H1 (cell line): ENCODE measurements around the gene SLC35G2. TPM values are rescaled to one million over a fixed set of nuclear protein-coding genes. Genes with fewer than 3 reads are reported as not detected.

Source experiments
- CTCF ChIA-PET: fragments of 300-600 bp; sonication (Branson Sonifier 250); formaldehyde crosslinking; loops from one replicate; lab custom pipeline; 2021; ENCODE audit not compliant: partially characterized antibody; lab: Charles Lee
- POLR2A ChIA-PET: fragments of 300-600 bp; sonication (Branson Sonifier 250); formaldehyde crosslinking; loops from one replicate; lab custom pipeline; 2021; ENCODE audit warnings: inconsistent platforms; ENCODE audit not compliant: partially characterized antibody; lab: Charles Lee
- DNase-seq, 2 experiments: peaks; one replicate each; pipeline versions ENCODE4 v3.0.0 to v3.0.0-alpha.2; 2010 to 2022; ENCODE audit warnings: low spot score in 2 of 2, low read depth in 1 of 2, mixed read lengths in 1 of 2
- FAIRE-seq: peaks from 2 replicates; lab custom pipeline; 2011; peaks lifted over from hg19 to GRCh38; lab: Jason Lieb, UNC
- H2AFZ ChIP-seq: 2 replicates; pipeline ENCODE4 v1.8.1; 2012; ENCODE audit warnings: low read length, inconsistent platforms
- H2AK5ac ChIP-seq: 2 replicates; pipeline ENCODE4 v1.6.1; 2013; ENCODE audit warnings: low read depth, low read length
- H2BK120ac ChIP-seq: replicated peaks from 2 replicates; pipeline ENCODE3; 2013; ENCODE audit warnings: low read depth, low read length, inconsistent platforms
- H2BK12ac ChIP-seq: 2 replicates; pipeline ENCODE4 v1.6.1; 2013; ENCODE audit warnings: low read depth, low read length
- H2BK15ac ChIP-seq: 2 replicates; pipeline ENCODE4 v1.6.1; 2013; ENCODE audit warnings: low read length
- H2BK20ac ChIP-seq: 2 replicates; pipeline ENCODE4 v1.6.1; 2013; ENCODE audit warnings: low read length
- H2BK5ac ChIP-seq: 2 replicates; pipeline ENCODE4 v1.6.1; 2013; ENCODE audit warnings: low read depth, low read length
- H3K14ac ChIP-seq: 2 replicates; pipeline ENCODE4 v1.6.1; 2013; ENCODE audit warnings: inconsistent platforms; ENCODE audit not compliant: insufficient read length
- H3K18ac ChIP-seq: 2 replicates; pipeline ENCODE4 v1.6.1; 2013; ENCODE audit warnings: low read length; ENCODE audit errors: extremely low read depth
- H3K23ac ChIP-seq: 2 replicates; pipeline ENCODE4 v1.6.1; 2013; ENCODE audit warnings: inconsistent platforms; ENCODE audit not compliant: insufficient read length
- H3K23me2 ChIP-seq: 2 replicates; pipeline ENCODE4 v1.6.1; 2013; ENCODE audit warnings: low read depth, low read length
- H3K27ac ChIP-seq: 2 replicates; pipeline ENCODE4 v1.6.1; 2011; ENCODE audit warnings: low read depth, low read length, inconsistent platforms
- H3K27me3 ChIP-seq, 4 experiments: replicated peaks in 1 of 4; 1 replicate in 1 of 4; 2 replicates in 3 of 4; pipeline versions ENCODE4 v1.6.1 to v1.8.1; 2011 to 2013; ENCODE audit warnings: low read length in 3 of 4, mild to moderate bottlenecking in 3 of 4, inconsistent platforms in 2 of 4, mixed read lengths in 2 of 4, moderate library complexity in 1 of 4; ENCODE audit not compliant: control insufficient read depth in 3 of 4, insufficient read depth in 3 of 4; ENCODE audit errors: extremely low read depth in 1 of 4
- H3K36me3 ChIP-seq, 4 experiments: 2 replicates each; pipeline versions ENCODE4 v1.6.1 to v1.8.1; 2011 to 2013; ENCODE audit warnings: mild to moderate bottlenecking in 4 of 4, low read length in 3 of 4, moderate library complexity in 2 of 4, control low read depth in 1 of 4, inconsistent platforms in 1 of 4; ENCODE audit not compliant: insufficient read depth in 4 of 4, control insufficient read depth in 2 of 4
- H3K4ac ChIP-seq: replicated peaks from 2 replicates; pipeline ENCODE3; 2013; ENCODE audit warnings: low read length, low read depth, mixed read lengths, inconsistent platforms; ENCODE audit not compliant: insufficient read length
- H3K4me1 ChIP-seq, 4 experiments: replicated peaks in 1 of 4; 1 replicate in 1 of 4; 2 replicates in 3 of 4; pipeline versions ENCODE4 v1.6.1 to v1.8.1; 2011 to 2013; ENCODE audit warnings: low read length in 3 of 4, inconsistent platforms in 2 of 4, mixed read lengths in 1 of 4; ENCODE audit not compliant: insufficient read depth in 4 of 4, control insufficient read depth in 3 of 4
- H3K4me2 ChIP-seq, 2 experiments: 2 replicates each; pipeline versions ENCODE4 v1.6.1 to v1.8.1; 2011 to 2013; ENCODE audit warnings: low read depth in 2 of 2, low read length in 2 of 2, control low read depth in 1 of 2, inconsistent platforms in 1 of 2, mild to moderate bottlenecking in 1 of 2; ENCODE audit not compliant: insufficient read depth in 1 of 2
- H3K4me3 ChIP-seq, 4 experiments: fragments of 200-600, 300-600 bp in 1 of 4; sonication (generic), shearing (Covaris generic), sonication (Bioruptor Twin) in 1 of 4; 2 replicates each; pipeline versions ENCODE4 v1.5.1 to v1.8.1; 2011 to 2016; ENCODE audit warnings: low read length in 4 of 4, low read depth in 3 of 4, control low read depth in 2 of 4, inconsistent platforms in 2 of 4, mild to moderate bottlenecking in 2 of 4, mixed read lengths in 1 of 4, moderate library complexity in 1 of 4; ENCODE audit not compliant: insufficient read depth in 2 of 4; ENCODE audit errors: extremely low read depth in 1 of 4
- H3K56ac ChIP-seq: replicated peaks from 2 replicates; pipeline ENCODE3; 2013; ENCODE audit warnings: low read depth, mild to moderate bottlenecking, mixed read lengths, low read length, inconsistent platforms; ENCODE audit not compliant: insufficient read length
- H3K79me1 ChIP-seq: 2 replicates; pipeline ENCODE4 v1.6.1; 2013; ENCODE audit warnings: low read depth, low read length, control low read depth
- H3K79me2 ChIP-seq, 2 experiments: 2 replicates each; pipeline versions ENCODE4 v1.6.1 to v1.8.1; 2012 to 2013; ENCODE audit warnings: low read length in 2 of 2, mild to moderate bottlenecking in 2 of 2, inconsistent platforms in 1 of 2; ENCODE audit not compliant: insufficient read depth in 2 of 2, control insufficient read depth in 1 of 2
- H3K9ac ChIP-seq, 4 experiments: replicated peaks in 1 of 4; 1 replicate in 1 of 4; 2 replicates in 3 of 4; pipeline versions ENCODE4 v1.6.1 to v1.8.1; 2011 to 2013; ENCODE audit warnings: low read depth in 3 of 4, low read length in 3 of 4, control low read depth in 2 of 4, mild to moderate bottlenecking in 2 of 4, moderate library complexity in 2 of 4, inconsistent platforms in 1 of 4; ENCODE audit errors: extremely low read depth in 1 of 4
- H3K9me3 ChIP-seq, 2 experiments: 2 replicates each; pipeline versions ENCODE4 v1.6.1 to v1.8.1; 2012 to 2013; ENCODE audit warnings: mild to moderate bottlenecking in 2 of 2, moderate library complexity in 2 of 2, control low read depth in 1 of 2, inconsistent platforms in 1 of 2, low read depth in 1 of 2, low read length in 1 of 2, mixed read lengths in 1 of 2; ENCODE audit not compliant: insufficient read depth in 2 of 2
- H4K20me1 ChIP-seq, 2 experiments: replicated peaks in 1 of 2; 2 replicates each; pipeline versions ENCODE3 to v1.8.1; 2011 to 2013; ENCODE audit warnings: inconsistent platforms in 2 of 2, low read length in 2 of 2, mild to moderate bottlenecking in 1 of 2; ENCODE audit not compliant: insufficient read depth in 2 of 2, control insufficient read depth in 1 of 2
- H4K5ac ChIP-seq: 2 replicates; pipeline ENCODE4 v1.6.1; 2013; ENCODE audit warnings: low read length, low read depth, mixed read lengths, inconsistent platforms; ENCODE audit not compliant: insufficient read length
- H4K8ac ChIP-seq: 2 replicates; pipeline ENCODE4 v1.8.0; 2013; ENCODE audit warnings: mild to moderate bottlenecking, moderate library complexity, low read length, inconsistent platforms; ENCODE audit not compliant: insufficient read depth; ENCODE audit errors: extremely low read depth
- H4K91ac ChIP-seq: replicated peaks from 2 replicates; pipeline ENCODE3; 2013; ENCODE audit warnings: low read length, mixed read lengths, inconsistent platforms; ENCODE audit not compliant: insufficient read length
- CBX5 ChIP-seq: fragments of 300-800, 300-1000 bp; sonication (generic); IDR thresholded peaks from 2 replicates; pipeline ENCODE4 v1.7.1; 2016; ENCODE audit warnings: antibody characterized with exemption, low read length, low read depth
- CBX8 ChIP-seq: fragments of 300-800, 300-1000 bp; sonication (generic); IDR thresholded peaks from 2 replicates; pipeline ENCODE4 v1.7.1; 2016; ENCODE audit warnings: low read depth, low read length, borderline replicate concordance
- CEBPB ChIP-seq: IDR thresholded peaks from 2 replicates; pipeline ENCODE4 v1.6.1; 2012; ENCODE audit warnings: low read depth, low read length
- CHD2 ChIP-seq: IDR thresholded peaks from 2 replicates; pipeline ENCODE4 v1.6.1; 2012; ENCODE audit warnings: low read length, improper control_type of control experiment
- CTBP2 ChIP-seq: IDR thresholded peaks from 2 replicates; pipeline ENCODE4 v1.7.0; 2011; ENCODE audit warnings: borderline replicate concordance, mild to moderate bottlenecking, moderate library complexity, mixed read lengths, low read length; ENCODE audit not compliant: insufficient read depth, insufficient read length
- EZH2 ChIP-seq: fragments of 200-600 bp; sonication (generic); IDR thresholded peaks from 2 replicates; pipeline ENCODE4 v1.7.1; 2012; ENCODE audit warnings: low read depth, mild to moderate bottlenecking, moderate library complexity, low read length, inconsistent platforms; ENCODE audit not compliant: severe bottlenecking
- GTF2F1 ChIP-seq: IDR thresholded peaks from 2 replicates; pipeline ENCODE4 v1.6.1; 2012; ENCODE audit warnings: low read depth, low read length, improper control_type of control experiment, borderline replicate concordance
- JUND ChIP-seq: IDR thresholded peaks from 2 replicates; pipeline ENCODE4 v1.6.1; 2011; ENCODE audit warnings: mild to moderate bottlenecking, improper control_type of control experiment, low read length
- SIX5 ChIP-seq: IDR thresholded peaks from 2 replicates; pipeline ENCODE4 v1.6.1; 2011; ENCODE audit warnings: mild to moderate bottlenecking, low read depth, low read length
- SP2 ChIP-seq: IDR thresholded peaks from 2 replicates; pipeline ENCODE4 v1.6.1; 2012; ENCODE audit warnings: mild to moderate bottlenecking, low read length, inconsistent platforms
- SP4 ChIP-seq: IDR thresholded peaks from 2 replicates; pipeline ENCODE4 v1.6.1; 2012; ENCODE audit warnings: low read length, inconsistent platforms
- TBP ChIP-seq: IDR thresholded peaks from 2 replicates; pipeline ENCODE4 v1.6.1; 2011; ENCODE audit warnings: low read depth, low read length, improper control_type of control experiment
- ZNF274 ChIP-seq: IDR thresholded peaks from 2 replicates; pipeline ENCODE4 v1.7.0; 2012; ENCODE audit warnings: low read length, borderline replicate concordance; ENCODE audit errors: extremely low read depth
- WGBS, 2 experiments: shearing (Covaris generic) in 1 of 2; methylation state at CpG; one replicate each; pipeline versions ENCODE4 v1.1.6 to v1.1.7; 2013 to 2015; ENCODE audit warnings: low lambda C conversion rate in 2 of 2, mixed read lengths in 2 of 2, inconsistent platforms in 1 of 2, low coverage in 1 of 2, missing lambda C conversion rate in 1 of 2; ENCODE audit not compliant: insufficient replicate concordance in 2 of 2, insufficient coverage in 1 of 2, insufficient read length in 1 of 2; ENCODE audit errors: extremely low coverage in 1 of 2, missing lambda C conversion rate in 1 of 2; 5-methylcytosine and 5-hydroxymethylcytosine counted together
- polyA plus RNA-seq, 7 experiments: library from polyadenylated mRNA; depleted of rRNA in 3 of 7; stranded (reverse) in 5 of 7; unstranded in 2 of 7; fragments of >200 nt in 5 of 7; fragments of 200-250 nt in 2 of 7; gene quantifications; 1 replicate in 5 of 7; 2 replicates in 1 of 7; 4 replicates in 1 of 7; pipeline versions ENCODE4 v1.2.1 to v1.2.3, GENCODE V29; 2011 to 2013; ENCODE audit warnings: missing spikeins in 2 of 7, mixed read lengths in 2 of 7
- total RNA-seq: library from RNA; stranded (reverse); fragmentation: NEBNext Ultra II Directional; extraction: Animal tissue kit (Norgen Biotek cat#: 25700); gene quantifications from 2 replicates; pipeline ENCODE4 v1.2.1, GENCODE V29; 2021
- TF ChIP-seq, protein P1 (sequence below): IDR thresholded peaks from 2 replicates; pipeline ENCODE4 v1.6.1; 2011; ENCODE audit warnings: low read depth, mild to moderate bottlenecking, low read length; ENCODE audit not compliant: insufficient read depth

SLC35G2 gene
- total and polyA plus RNA-seq, 2 of the 8 experiments (the other 6 are each of a cell fraction or from before 2014, with no cell fraction given), result 5.2 to 6.4 TPM

DNA sequence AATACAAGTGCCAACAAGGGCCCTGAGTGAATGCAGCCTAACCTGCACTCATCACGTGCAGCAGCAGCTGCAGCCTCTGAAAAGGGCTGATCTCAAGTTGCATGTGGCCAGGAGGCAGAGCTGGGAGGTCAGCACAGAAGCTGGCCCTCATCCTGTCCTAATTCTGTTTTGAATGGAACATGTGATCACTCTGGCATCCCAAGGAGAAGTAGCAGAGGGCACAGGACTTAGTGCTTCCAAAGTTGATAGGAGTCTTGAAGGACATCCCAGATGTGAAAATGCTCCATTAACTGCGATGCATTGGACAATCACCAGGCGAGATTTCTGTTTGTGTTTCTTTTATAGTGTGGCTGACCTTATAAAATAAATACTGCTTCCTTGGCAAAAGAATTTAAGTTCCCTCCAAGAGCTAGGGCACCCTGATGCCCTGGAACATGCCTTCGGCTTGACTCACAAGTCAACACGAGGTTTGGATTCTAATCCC is 35.2 kb upstream of the SLC35G2 start:
- no peak overlapping the region for H2BK5ac ChIP-seq
- POLR2A ChIA-PET, result interaction anchor here (0.9 to 1.3 kb wide), 2 partner anchors 26 to 78 kb away, joined by 3 read pairs; partner anchors contain the start of gene NCK1
- no peak for TF ChIP-seq CHD2
- TF ChIP-seq TBP, result no peak
- TF ChIP-seq EZH2, result no peak
- no peak for TF ChIP-seq CEBPB
- no peak for TF ChIP-seq SP2
- TF ChIP-seq GTF2F1, result no peak
- TF ChIP-seq CTBP2, result no peak
- TF ChIP-seq CBX8, result no peak
- no peak for TF ChIP-seq ZNF274
- no peak for TF ChIP-seq CBX5
- TF ChIP-seq, protein P1, sequence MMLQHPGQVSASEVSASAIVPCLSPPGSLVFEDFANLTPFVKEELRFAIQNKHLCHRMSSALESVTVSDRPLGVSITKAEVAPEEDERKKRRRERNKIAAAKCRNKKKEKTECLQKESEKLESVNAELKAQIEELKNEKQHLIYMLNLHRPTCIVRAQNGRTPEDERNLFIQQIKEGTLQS, result no peak
- no peak for TF ChIP-seq JUND
- no peak for TF ChIP-seq SP4
- no peak for TF ChIP-seq SIX5

More for the DNA sequence above, 35.2 kb upstream of the SLC35G2 start:
- Histone ChIP-seq H3K4me1 (peaks cover 0 to 6% (median 4%) of the 10 kb centered on the region in 4 experiments; a peak in 4 of 7 replicates), H3K27me3 (no peaks in the 10 kb centered on the region), H3K79me1 (no peaks in the 10 kb centered on the region), H2AK5ac (no peak overlapping the region), H2BK15ac (no peak overlapping the region), H2AFZ (no peak overlapping the region), H3K79me2 (no peaks in the 10 kb centered on the region), H3K36me3 (no peaks in the 10 kb centered on the region), H4K8ac (no peak overlapping the region), H3K9me3 (no peaks in the 10 kb centered on the region; a peak in 1 of 4 replicates), H3K9ac (no peak overlapping the region), H3K56ac (no peak overlapping the region), H3K4me3 (no peak overlapping the region), H3K18ac (no peak overlapping the region), H2BK20ac (no peak overlapping the region), H3K4me2 (no peak overlapping the region), H3K4ac (no peak overlapping the region), H3K14ac (no peak overlapping the region), H3K27ac (no peak overlapping the region), H2BK12ac (no peak overlapping the region), H4K5ac (no peak overlapping the region), H2BK120ac (no peak overlapping the region), H3K23ac (no peak overlapping the region), H3K23me2 (no peaks in the 10 kb centered on the region; the same call in 1 of the 2 replicates), H4K91ac (no peak overlapping the region), H4K20me1 (no peaks in the 10 kb centered on the region)
- WGBS, 2 experiments, result 85% methylated on average over 5 of the region's 5 CpGs; no CpG with 5 or more reads in 1 of the 2 experiments
- DNase-seq (no peak), FAIRE-seq (no peak)
- CTCF ChIA-PET, result interaction anchor here (0.6 to 3.2 kb wide), 6 partner anchors 9 to 392 kb away, joined by 3 to 11 read pairs (median 4); no protein-coding TSS in a partner anchor
